Prostate gland (tissue), 2 donors: ENCODE data around the gene NME2. TPM values are rescaled to one million over a fixed set of nuclear protein-coding genes. Genes with fewer than 3 reads are reported as not detected.

ENCODE experiments used
- DNase-seq: peaks from one replicate; pipeline ENCODE4 v3.0.0-alpha.2; 2019; ENCODE audit warnings: low spot score
- H3K27ac ChIP-seq, 2 donors: fragments of 200-600 bp; sonication (generic); 2 replicates each; pipeline ENCODE4 v1.5.1; 2017 to 2019
- H3K27me3 ChIP-seq: fragments of 200-600 bp; sonication (generic); replicated peaks from 2 replicates; pipeline ENCODE4 v1.5.1; 2019; ENCODE audit not compliant: insufficient read depth
- H3K36me3 ChIP-seq, 2 donors: fragments of 200-600 bp; sonication (generic); 1 replicate in 1 of 2; 2 replicates in 1 of 2; pipeline versions ENCODE4 v1.5.1 to v1.8.1; 2017 to 2019
- H3K4me1 ChIP-seq: fragments of 200-600 bp; sonication (generic); replicated peaks from 2 replicates; pipeline ENCODE4 v1.5.1; 2019
- H3K4me3 ChIP-seq, 2 donors: fragments of 200-600 bp; sonication (generic); 2 replicates each; pipeline ENCODE4 v1.5.1; 2017 to 2019
- H3K9me3 ChIP-seq: fragments of 200-600 bp; sonication (generic); 2 replicates; pipeline ENCODE4 v1.5.1; 2017
- POLR2A ChIP-seq: fragments of 450-650 bp; IDR thresholded peaks from one replicate; pipeline ENCODE4 v1.6.1; 2016; ENCODE audit warnings: antibody characterized with exemption, mild to moderate bottlenecking
- POLR2AphosphoS5 ChIP-seq: sonication (generic); formaldehyde crosslinking; IDR thresholded peaks from one replicate; pipeline ENCODE4 v1.6.1; 2017; ENCODE audit warnings: antibody characterized with exemption
- whole genome bisulfite sequencing: methylation state at CpG from one replicate; pipeline ENCODE4 v1.1.5; 2018; 5-methylcytosine and 5-hydroxymethylcytosine counted together
- intact Hi-C: fragments of 100-400 bp; cut with DNase I; formaldehyde crosslinking; loops from one replicate; pipeline ENCODE4 v1.14.2; 2022
- total RNA-seq, 2 donors: library from RNA; depleted of rRNA; stranded (reverse); fragments of >200 nt; gene quantifications; one replicate each; pipeline ENCODE4 v1.1.0, GENCODE V29; 2016
- TF ChIP-seq, protein P1 (sequence below), 4 experiments: fragments of 200-600 bp in 2 of 4; fragments of 450-650 bp in 2 of 4; sonication (generic) in 2 of 4; IDR thresholded peaks; 1 replicate in 3 of 4; 2 replicates in 1 of 4; pipeline ENCODE4 v1.5.1; 2016 to 2019; ENCODE audit warnings: antibody characterized with exemption in 4 of 4, mild to moderate bottlenecking in 2 of 4, moderate library complexity in 2 of 4

NME2 gene
- total RNA-seq, 2 donors from 2014 or later, result 208 to 479 TPM

DNA sequence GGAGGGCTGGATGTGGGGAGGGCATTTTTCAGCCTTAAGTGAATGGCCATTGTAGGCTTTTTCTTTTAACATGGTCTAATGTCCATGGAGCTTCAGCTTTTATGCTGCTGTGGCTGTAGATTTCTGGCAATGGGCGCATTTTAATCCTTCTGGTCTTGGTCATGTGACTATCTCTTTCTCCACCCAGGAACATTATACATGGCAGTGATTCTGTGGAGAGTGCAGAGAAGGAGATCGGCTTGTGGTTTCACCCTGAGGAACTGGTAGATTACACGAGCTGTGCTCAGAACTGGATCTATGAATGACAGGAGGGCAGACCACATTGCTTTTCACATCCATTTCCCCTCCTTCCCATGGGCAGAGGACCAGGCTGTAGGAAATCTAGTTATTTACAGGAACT, 4.7 kb upstream of the NME2 start:
- no peaks in the 10 kb centered on the region for H3K9me3 ChIP-seq
- H3K4me3 ChIP-seq, result no peak overlapping the region
- peaks cover 4% of the 10 kb centered on the region for H3K4me1 ChIP-seq
- 70% methylated on average over 3 of the region's 3 CpGs for WGBS
- DNase-seq, result no peak
- no peaks in the 10 kb centered on the region for H3K27me3 ChIP-seq
- intact Hi-C loops, result no loop called here
- H3K36me3 ChIP-seq, result no peaks in the 10 kb centered on the region
- no peak for TF ChIP-seq POLR2AphosphoS5
- TF ChIP-seq POLR2A, result no peak
- TF ChIP-seq, protein P1, sequence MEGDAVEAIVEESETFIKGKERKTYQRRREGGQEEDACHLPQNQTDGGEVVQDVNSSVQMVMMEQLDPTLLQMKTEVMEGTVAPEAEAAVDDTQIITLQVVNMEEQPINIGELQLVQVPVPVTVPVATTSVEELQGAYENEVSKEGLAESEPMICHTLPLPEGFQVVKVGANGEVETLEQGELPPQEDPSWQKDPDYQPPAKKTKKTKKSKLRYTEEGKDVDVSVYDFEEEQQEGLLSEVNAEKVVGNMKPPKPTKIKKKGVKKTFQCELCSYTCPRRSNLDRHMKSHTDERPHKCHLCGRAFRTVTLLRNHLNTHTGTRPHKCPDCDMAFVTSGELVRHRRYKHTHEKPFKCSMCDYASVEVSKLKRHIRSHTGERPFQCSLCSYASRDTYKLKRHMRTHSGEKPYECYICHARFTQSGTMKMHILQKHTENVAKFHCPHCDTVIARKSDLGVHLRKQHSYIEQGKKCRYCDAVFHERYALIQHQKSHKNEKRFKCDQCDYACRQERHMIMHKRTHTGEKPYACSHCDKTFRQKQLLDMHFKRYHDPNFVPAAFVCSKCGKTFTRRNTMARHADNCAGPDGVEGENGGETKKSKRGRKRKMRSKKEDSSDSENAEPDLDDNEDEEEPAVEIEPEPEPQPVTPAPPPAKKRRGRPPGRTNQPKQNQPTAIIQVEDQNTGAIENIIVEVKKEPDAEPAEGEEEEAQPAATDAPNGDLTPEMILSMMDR (IDR thresholded peaks at IDR 0.05), result no peak
- no peak overlapping the region for H3K27ac ChIP-seq

DNA sequence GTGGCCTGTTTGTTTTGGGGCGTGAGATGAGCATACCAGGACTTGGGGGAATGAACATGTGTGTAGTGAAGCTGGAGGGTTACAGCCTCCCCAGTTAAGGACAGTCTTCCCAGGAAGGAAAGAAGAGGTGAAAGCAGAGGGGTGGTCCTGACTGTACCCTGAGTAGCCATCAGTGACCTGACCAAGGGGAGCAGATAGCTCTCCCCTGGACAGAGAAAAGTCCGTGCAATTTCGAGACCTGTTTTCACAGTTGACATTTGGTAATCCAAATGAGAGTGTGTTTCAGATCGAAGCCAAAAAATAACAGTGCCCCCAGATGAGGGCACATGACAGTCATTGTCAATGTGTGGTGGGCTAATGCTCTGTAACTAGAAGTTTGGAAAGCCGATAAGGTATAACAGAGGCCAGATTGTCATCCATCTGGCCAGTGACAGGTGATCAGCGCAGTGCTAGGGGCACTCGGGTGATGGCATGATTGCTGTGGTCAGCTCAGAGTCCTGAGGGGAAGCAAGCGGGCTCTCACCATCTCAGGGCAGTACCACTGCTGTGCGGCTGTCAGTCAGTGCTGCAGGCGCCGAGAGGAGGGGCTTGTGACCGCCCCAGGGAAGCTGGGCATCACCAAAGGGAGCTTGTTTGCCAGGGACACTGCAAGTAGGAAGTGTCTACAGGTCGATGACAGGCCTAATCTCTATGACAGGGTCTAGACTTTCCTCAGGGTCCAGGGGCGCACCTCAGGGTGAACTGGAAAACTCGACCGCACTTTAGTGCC, 1.1 kb upstream of the NME2 start:
- H3K9me3 ChIP-seq, result no peaks in the 10 kb centered on the region
- peaks cover 4% of the 10 kb centered on the region for H3K4me1 ChIP-seq
- H3K36me3 ChIP-seq, result peaks cover 0 to under 1% of the 10 kb centered on the region in 2 donors
- 64% methylated on average over 16 of the region's 16 CpGs for WGBS
- DNase-seq, result no peak
- H3K27ac ChIP-seq, result peak overlapping the region; percentile 87 to 94
- H3K4me3 ChIP-seq, result peak overlapping the region; percentile 86 to 98
- TF ChIP-seq POLR2AphosphoS5, result no peak
- no peak for TF ChIP-seq POLR2A
- TF ChIP-seq, protein P1 (IDR thresholded peaks at IDR 0.05), result no peak
- no peaks in the 10 kb centered on the region for H3K27me3 ChIP-seq
- intact Hi-C loops, result loop anchor here (5.0 kb wide), 2 partner anchors 48 to 97 kb away; partner anchors contain the start of genes MBTD1 and UTP18

DNA sequence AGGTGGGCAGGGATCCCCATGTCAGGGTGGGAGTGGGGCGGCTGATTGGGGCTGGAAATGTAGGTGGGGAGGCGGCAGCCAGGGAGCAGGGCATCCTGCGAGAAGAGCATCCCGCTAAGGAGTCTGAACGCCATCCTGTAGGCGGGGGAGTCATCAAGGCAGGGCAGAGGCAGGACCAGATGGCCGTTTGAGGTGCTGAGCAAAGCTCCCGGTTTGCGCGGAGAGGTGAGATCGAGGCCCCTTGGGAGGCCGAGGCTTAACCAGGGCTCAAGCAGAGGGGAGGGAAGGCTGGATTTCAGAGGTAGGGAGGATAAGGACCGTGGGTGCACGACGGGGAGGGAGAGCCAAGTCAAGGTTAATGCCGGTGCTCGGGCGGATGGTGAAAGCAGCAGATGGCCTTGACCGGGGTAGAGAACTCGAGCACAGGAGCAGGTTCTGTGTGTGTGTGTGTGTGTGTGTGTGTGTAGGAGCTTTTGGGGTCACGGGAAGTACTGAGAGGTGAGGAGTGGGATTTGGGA, 472 bp upstream of the NME2 start:
- 7% methylated on average over 21 of the region's 21 CpGs for WGBS
- Histone ChIP-seq H3K27me3 (no peaks in the 10 kb centered on the region), H3K36me3 (peaks cover 0 to 5% of the 10 kb centered on the region in 2 donors), H3K4me3 (peak overlapping the region; percentile 86 to 98), H3K27ac (peak overlapping the region; percentile 87 to 94), H3K4me1 (peaks cover 4% of the 10 kb centered on the region), H3K9me3 (no peaks in the 10 kb centered on the region)
- intact Hi-C loops, result loop anchor here (5.0 kb wide), 2 partner anchors 48 to 97 kb away; partner anchors contain the start of genes MBTD1 and UTP18
- no peak for DNase-seq
- TF ChIP-seq POLR2A (no peak), POLR2AphosphoS5 (no peak)
- TF ChIP-seq, protein P1 (IDR thresholded peaks at IDR 0.05), result peak in 1 of 4 experiments; percentile 16

DNA sequence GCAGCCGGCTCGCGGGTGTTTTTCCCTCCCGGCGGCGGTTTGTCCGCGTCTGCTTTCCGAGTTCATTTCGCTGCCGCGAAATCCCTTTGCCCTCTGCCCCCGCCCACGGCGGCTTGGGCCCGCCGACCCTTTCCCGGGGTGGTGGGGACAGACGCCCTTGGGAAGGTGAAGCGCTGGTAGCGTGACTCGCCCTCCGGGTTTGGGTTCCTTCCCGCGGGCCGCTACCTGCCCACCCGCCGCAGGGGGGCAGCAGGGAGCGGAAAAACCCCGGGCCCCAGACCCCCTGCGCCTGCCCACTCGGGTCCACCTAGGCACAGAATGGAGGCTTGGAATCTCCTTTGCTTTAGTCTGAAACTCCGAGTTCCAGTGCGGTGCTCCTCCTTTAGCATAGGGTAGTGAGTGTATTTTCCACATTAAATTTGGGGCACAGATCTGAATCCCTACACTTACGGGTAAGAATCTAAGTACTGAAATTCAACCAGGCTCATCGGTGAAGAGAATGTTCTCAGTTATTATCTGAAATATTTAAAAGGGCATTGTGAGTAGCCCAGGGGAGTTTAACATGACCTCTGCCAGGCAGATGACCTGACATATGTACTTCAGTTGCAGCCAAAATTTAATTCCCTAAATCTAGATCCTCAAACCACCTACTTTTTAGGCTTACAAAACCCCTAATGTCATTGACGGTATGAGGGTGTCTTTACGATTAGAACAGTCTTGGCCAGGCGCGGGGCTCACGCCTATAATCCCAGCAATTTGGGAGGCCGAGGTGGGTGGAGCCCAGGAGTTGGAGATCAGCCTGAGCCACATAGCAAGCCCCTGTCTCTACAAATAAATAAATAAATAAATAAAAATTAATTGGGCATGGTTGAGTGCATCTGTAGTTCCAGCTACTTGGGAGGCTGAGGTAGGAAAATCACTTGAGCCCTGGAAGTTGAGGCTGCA, 1.0 kb downstream of the NME2 start:
- peak; percentile 6 for TF ChIP-seq POLR2AphosphoS5
- no peak for TF ChIP-seq POLR2A
- TF ChIP-seq, protein P1 (IDR thresholded peaks at IDR 0.05), result peak; percentile 29 to 60 (median 48)
- Histone ChIP-seq H3K27ac (peak overlapping the region; percentile 87 to 94), H3K27me3 (no peaks in the 10 kb centered on the region), H3K9me3 (no peaks in the 10 kb centered on the region), H3K4me3 (peak overlapping the region; percentile 86 to 98), H3K4me1 (peaks cover 4% of the 10 kb centered on the region), H3K36me3 (peaks cover 0 to 5% of the 10 kb centered on the region in 2 donors)
- peak; percentile 14 for DNase-seq
- WGBS, result 15% methylated on average over 40 of the region's 42 CpGs
- intact Hi-C loops, result loop anchor here (5.0 kb wide), 2 partner anchors 50 to 95 kb away; partner anchors contain the start of genes MBTD1 and UTP18
